Naive B cell (primary cell): ENCODE data around the gene SGK1. TPM values are rescaled to one million over a fixed set of nuclear protein-coding genes. Genes with fewer than 3 reads are reported as not detected.

Experiments
- ATAC-seq, 2 donors: fragments of 150-1000 bp; cut with Tn5 transposase; 2 replicates each; pipeline ENCODE4 v1.10.0; 2021; ENCODE audit warnings: low read depth in 2 of 2, mild to moderate bottlenecking in 2 of 2, moderate library complexity in 2 of 2
- DNase-seq: peaks from one replicate; pipeline ENCODE4 v3.0.0; 2022
- H3K27ac Mint-ChIP-seq, 6 donors: one replicate each; pipeline ENCODE4 v1.8.0; 2020 to 2022; ENCODE audit warnings: mild to moderate bottlenecking in 6 of 6, mixed read lengths in 6 of 6, moderate library complexity in 5 of 6, inconsistent platforms in 2 of 6
- H3K27me3 Mint-ChIP-seq, 3 donors: one replicate each; pipeline ENCODE4 v1.8.0; 2021 to 2022; ENCODE audit warnings: mixed read lengths in 3 of 3, mild to moderate bottlenecking in 1 of 3
- H3K36me3 Mint-ChIP-seq, 2 donors: one replicate each; pipeline ENCODE4 v1.8.0; 2020 to 2022; ENCODE audit warnings: mixed read lengths in 2 of 2, inconsistent platforms in 1 of 2, mild to moderate bottlenecking in 1 of 2
- H3K4me1 Mint-ChIP-seq, 3 donors: one replicate each; pipeline ENCODE4 v1.8.0; 2020 to 2022; ENCODE audit warnings: mixed read lengths in 3 of 3, inconsistent platforms in 1 of 3, mild to moderate bottlenecking in 1 of 3, moderate library complexity in 1 of 3
- H3K4me3 Mint-ChIP-seq, 8 donors: one replicate each; pipeline ENCODE4 v1.8.0; 2020 to 2022; ENCODE audit warnings: mild to moderate bottlenecking in 8 of 8, mixed read lengths in 8 of 8, moderate library complexity in 8 of 8, inconsistent platforms in 2 of 8
- H3K9me3 Mint-ChIP-seq, 7 donors: one replicate each; pipeline ENCODE4 v1.8.0; 2020 to 2022; ENCODE audit warnings: mixed read lengths in 7 of 7, mild to moderate bottlenecking in 5 of 7, inconsistent platforms in 2 of 7, moderate library complexity in 1 of 7
- polyA plus RNA-seq, 6 donors: library from polyadenylated mRNA; unstranded; fragments of 300-500 nt; fragmentation: Illumina TruSeq; gene quantifications; one replicate each; pipeline ENCODE4 v1.2.3, GENCODE V29; 2021; ENCODE audit warnings: low read depth in 6 of 6

The SGK1 gene
- polyA plus RNA-seq, 6 donors from 2014 or later: 6.6 to 59.1 (median 24.3) TPM

GRCh38 chr6:134138226-134138975 is 179.5 kb downstream of the SGK1 start:
- ATAC-seq (no peak), DNase-seq (no peak)
- Mint-ChIP-seq H3K36me3 (no peaks in the 10 kb centered on the region), H3K27me3 (peaks cover 0 to 10% (median 6%) of the 10 kb centered on the region in 3 donors), H3K4me3 (peak overlapping the region in 1 of 8 donors; percentile 76), H3K27ac (no peak overlapping the region), H3K9me3 (no peaks in the 10 kb centered on the region), H3K4me1 (no peaks in the 10 kb centered on the region)

GRCh38 chr6:134134654-134135053 is 183.3 kb downstream of the SGK1 start:
- Mint-ChIP-seq H3K4me3 (no peak overlapping the region), H3K36me3 (peaks cover 0 to 9% of the 10 kb centered on the region in 2 donors), H3K9me3 (peaks cover 0 to 13% (median 4%) of the 10 kb centered on the region in 7 donors), H3K4me1 (peaks cover 0 to 4% (median 0%) of the 10 kb centered on the region in 3 donors), H3K27ac (no peak overlapping the region), H3K27me3 (peaks cover 4 to 10% (median 6%) of the 10 kb centered on the region in 3 donors)
- DNase-seq (no peak), ATAC-seq (no peak)

- ATAC-seq (no peak), DNase-seq (no peak)
- Mint-ChIP-seq H3K27me3 (peaks cover 4 to 10% (median 5%) of the 10 kb centered on the region in 3 donors), H3K4me1 (peaks cover 0 to 4% (median 0%) of the 10 kb centered on the region in 3 donors), H3K36me3 (peaks cover 0 to 9% of the 10 kb centered on the region in 2 donors), H3K9me3 (peaks cover 0 to 13% (median 4%) of the 10 kb centered on the region in 7 donors), H3K27ac (no peak overlapping the region), H3K4me3 (no peak overlapping the region)
Observed at GRCh38 chr6:134132494-134133141, 185.3 kb downstream of the SGK1 start.

- no peak overlapping the region for H3K4me3 Mint-ChIP-seq
- peaks cover 0 to 10% (median 4%) of the 10 kb centered on the region in 3 donors for H3K27me3 Mint-ChIP-seq
Observed at GRCh38 chr6:134131530-134132139, 186.3 kb downstream of the SGK1 start.

GRCh38 chr6:134128146-134128545 is 189.8 kb downstream of the SGK1 start:
- H3K4me3 Mint-ChIP-seq: no peak overlapping the region
- no peak for ATAC-seq
- peaks cover 0 to 9% of the 10 kb centered on the region in 2 donors for H3K36me3 Mint-ChIP-seq
- H3K9me3 Mint-ChIP-seq: peaks cover 0 to 13% (median 4%) of the 10 kb centered on the region in 7 donors
- H3K27ac Mint-ChIP-seq: peak overlapping the region in 1 of 6 donors; percentile 33
- no peak for DNase-seq
- H3K27me3 Mint-ChIP-seq: peaks cover 0 to 4% (median 0%) of the 10 kb centered on the region in 3 donors
- H3K4me1 Mint-ChIP-seq: peaks cover 0 to 4% (median 0%) of the 10 kb centered on the region in 3 donors

More at GRCh38 chr6:134131530-134132139, 186.3 kb downstream of the SGK1 start:
- no peak for DNase-seq
- peaks cover 0 to 9% of the 10 kb centered on the region in 2 donors for H3K36me3 Mint-ChIP-seq
- no peak for ATAC-seq
- H3K9me3 Mint-ChIP-seq: peaks cover 0 to 13% (median 4%) of the 10 kb centered on the region in 7 donors
- H3K4me1 Mint-ChIP-seq: peaks cover 0 to 4% (median 0%) of the 10 kb centered on the region in 3 donors
- H3K27ac Mint-ChIP-seq: no peak overlapping the region

GRCh38 chr6:134123666-134124208 is 194.2 kb downstream of the SGK1 start:
- no peak overlapping the region for H3K4me3 Mint-ChIP-seq
- no peak for DNase-seq
- peak; percentile 49 to 78 for ATAC-seq
- no peaks in the 10 kb centered on the region for H3K36me3 Mint-ChIP-seq
- H3K27me3 Mint-ChIP-seq: no peaks in the 10 kb centered on the region
- H3K4me1 Mint-ChIP-seq: no peaks in the 10 kb centered on the region
- H3K9me3 Mint-ChIP-seq: peaks cover 0 to 10% (median 4%) of the 10 kb centered on the region in 7 donors
- H3K27ac Mint-ChIP-seq: no peak overlapping the region

GRCh38 chr6:134122775-134123174 is 195.1 kb downstream of the SGK1 start:
- Mint-ChIP-seq H3K9me3 (peaks cover 0 to 10% (median 4%) of the 10 kb centered on the region in 7 donors), H3K27ac (no peak overlapping the region)

GRCh38 chr6:134119486-134119885 is 198.4 kb downstream of the SGK1 start:
- peaks cover 1 to 14% (median 13%) of the 10 kb centered on the region in 3 donors for H3K27me3 Mint-ChIP-seq
- ATAC-seq: no peak
- H3K9me3 Mint-ChIP-seq: peaks cover 0 to 10% (median 4%) of the 10 kb centered on the region in 7 donors

More at GRCh38 chr6:134122775-134123174, 195.1 kb downstream of the SGK1 start:
- no peaks in the 10 kb centered on the region for H3K27me3 Mint-ChIP-seq
- ATAC-seq (no peak), DNase-seq (no peak)
- H3K4me3 Mint-ChIP-seq: no peak overlapping the region
- H3K36me3 Mint-ChIP-seq: no peaks in the 10 kb centered on the region
- H3K4me1 Mint-ChIP-seq: no peaks in the 10 kb centered on the region

More at GRCh38 chr6:134119486-134119885, 198.4 kb downstream of the SGK1 start:
- no peak overlapping the region for H3K4me3 Mint-ChIP-seq
- no peaks in the 10 kb centered on the region for H3K4me1 Mint-ChIP-seq
- no peak overlapping the region for H3K27ac Mint-ChIP-seq
- no peak for DNase-seq
- H3K36me3 Mint-ChIP-seq: no peaks in the 10 kb centered on the region
